ENCODE data around the gene LRG1. TPM values are rescaled to one million over a fixed set of nuclear protein-coding genes. Genes with fewer than 3 reads are reported as not detected.

LRG1 gene
- total and polyA plus RNA-seq, 9 of the 15 experiments (the other 6 are each of a cell fraction or from before 2014, with no cell fraction given) = 1.5 to 11.9 (median 8.7) TPM

GRCh38 chr19:4539693-4540581 lies at the start of gene LRG1 (continued):
- TF ChIP-seq ZNF592 (IDR thresholded peaks at IDR 0.05) (peak; percentile 47; the same call in 1 of the 2 replicates), HDAC1 (IDR thresholded peaks at IDR 0.05) (peak in 1 of 2 experiments; percentile 72; a peak in 2 of 4 replicates), ZNF583 (CRISPR knock-in tag; IDR thresholded peaks at IDR 0.05) (peak; percentile 5; the same call in 1 of the 2 replicates), RBM22 (IDR thresholded peaks at IDR 0.05; ENCODE audit: low read depth, low read length, poor library complexity, severe bottlenecking) (no peak), DPF2 (IDR thresholded peaks at IDR 0.05) (peak; percentile 49; the same call in 1 of the 2 replicates), GTF2F1 (IDR thresholded peaks at IDR 0.05; ENCODE audit: low read depth, low read length) (0 out of 2 replicates have a peak, but pooled peaks have one; percentile 35), ILK (tag; IDR thresholded peaks at IDR 0.05; ENCODE audit: borderline replicate concordance, low read depth) (no peak), ZNF124 (CRISPR knock-in tag; IDR thresholded peaks at IDR 0.05) (no peak), ZBTB11 (CRISPR knock-in tag; IDR thresholded peaks at IDR 0.05) (no peak; a peak in 1 of 6 replicates), THRAP3 (IDR thresholded peaks at IDR 0.05; ENCODE audit: borderline replicate concordance) (no peak), ERF (CRISPR knock-in tag; IDR thresholded peaks at IDR 0.05) (no peak)
